Measurements from ENCODE around the gene GIGYF2.

GRCh38 chr2:232793271-232793670, 96.1 kb downstream of the GIGYF2 start:
- TF ChIP-seq ZFP30 (CRISPR knock-in tag; IDR thresholded peaks at IDR 0.05) (no peak), ISL1 (CRISPR knock-in tag; IDR thresholded peaks at IDR 0.05) (no peak), TSHZ2 (CRISPR knock-in tag; IDR thresholded peaks at IDR 0.05) (no peak), RARB (CRISPR knock-in tag; IDR thresholded peaks at IDR 0.05) (no peak), ESRRG (CRISPR knock-in tag; IDR thresholded peaks at IDR 0.05) (no peak), CSDC2 (CRISPR knock-in tag; IDR thresholded peaks at IDR 0.05) (no peak)

Data from SK-N-SH treated with all-trans-retinoic acid at 6 μM for 48 hours (cell line).